Epithelial cell of prostate (primary cell): ENCODE data around the gene PLD3.

Experiments
- DNase-seq: peaks from one replicate; pipeline ENCODE4 v3.0.0-alpha.2; 2011; ENCODE audit warnings: low read depth, low spot score
- H3K27ac ChIP-seq: fragments of 450-650 bp; 2 replicates; pipeline ENCODE4 v1.5.1; 2017; ENCODE audit warnings: mild to moderate bottlenecking

Gene PLD3

GRCh38 chr19:40424637-40425449, 76.3 kb downstream of the PLD3 start:
- no peak for DNase-seq
- H3K27ac ChIP-seq = peak overlapping the region; percentile 99

DNA sequence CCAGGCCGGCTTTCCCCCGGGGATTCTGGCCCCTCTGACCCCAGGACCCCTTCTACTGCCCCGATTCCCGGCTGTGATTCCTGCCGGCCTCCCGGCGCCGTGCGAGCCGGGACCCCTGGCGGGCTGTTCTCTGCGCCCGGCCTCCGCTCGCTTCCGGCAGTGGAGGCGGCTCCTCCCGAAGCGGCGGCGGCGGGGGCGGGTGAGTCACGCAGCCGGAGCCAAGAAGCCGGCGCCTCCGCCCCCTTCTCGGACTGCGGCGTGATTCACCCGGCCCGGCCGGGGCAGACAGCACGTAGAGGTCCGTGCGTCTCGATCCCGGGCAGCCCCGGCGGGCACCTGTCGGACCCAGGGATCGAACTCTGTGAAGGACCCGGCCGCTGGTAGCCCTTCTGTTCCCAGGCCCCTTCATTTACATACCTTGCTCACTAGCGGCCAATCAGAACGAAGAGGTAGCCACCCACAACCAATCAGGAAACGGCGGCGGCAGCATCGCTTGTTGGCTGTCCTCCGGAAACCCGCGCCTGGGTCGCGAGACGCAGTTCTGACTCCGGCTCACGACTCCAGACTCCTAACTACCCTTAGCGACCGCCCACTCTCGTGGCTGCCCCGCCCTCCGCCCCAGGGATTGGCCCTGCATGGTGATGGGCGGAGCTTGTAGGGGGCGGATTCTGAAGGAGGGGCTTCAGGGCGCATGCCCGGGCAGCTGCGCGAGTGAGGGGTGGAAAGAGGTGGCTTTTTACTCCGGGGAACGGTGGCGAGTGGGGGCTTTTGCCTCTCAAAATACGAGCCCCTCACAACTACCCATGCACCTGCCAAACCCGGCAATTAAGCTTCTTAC, 77.2 kb downstream of the PLD3 start, which contains the start of gene SERTAD1:
Gene SERTAD1 (minus strand): TSS at position 543 of the 838 bp plus-strand sequence. CDS start 2,446 bp downstream, outside the sequence.
- peak; percentile 95 for DNase-seq
- H3K27ac ChIP-seq = peak within 1 kb of the TSS; percentile 99
